Measurements from ENCODE around the gene NLRP7. TPM values are rescaled to one million over a fixed set of nuclear protein-coding genes. Genes with fewer than 3 reads are reported as not detected.

The NLRP7 gene
- total RNA-seq, 1 donor from 2014 or later: not detected

DNA sequence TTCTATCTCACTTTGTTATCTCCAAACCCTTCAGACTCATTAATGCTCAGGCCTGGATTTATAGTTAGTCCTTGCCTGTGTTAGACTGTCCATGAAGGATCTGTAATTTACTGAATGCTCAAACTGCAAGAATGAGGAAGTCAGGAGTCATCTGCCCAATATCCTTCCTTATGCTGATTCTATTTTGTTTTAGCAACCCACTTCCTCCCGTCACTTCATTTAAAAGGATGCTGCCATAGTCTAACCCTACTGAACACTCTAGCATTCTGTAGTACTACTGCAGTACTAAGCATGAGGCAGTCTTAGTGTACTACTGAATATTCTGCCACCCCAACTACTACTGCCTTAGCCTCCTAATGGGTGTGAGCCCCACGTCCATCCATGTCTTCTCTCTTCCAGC is 71.8 kb downstream of the NLRP7 start:
- H3K36me3 ChIP-seq (ENCODE audit: control insufficient read depth, insufficient read depth, low read length): no peaks in the 10 kb centered on the region
- no peak overlapping the region for H3K4me3 ChIP-seq (ENCODE audit: low read depth, low read length)
- DNase-seq (ENCODE audit: low read depth): no peak
- H3K27me3 ChIP-seq (ENCODE audit: control insufficient read depth, insufficient read depth, low read length): no peaks in the 10 kb centered on the region
- TF ChIP-seq, protein P1, sequence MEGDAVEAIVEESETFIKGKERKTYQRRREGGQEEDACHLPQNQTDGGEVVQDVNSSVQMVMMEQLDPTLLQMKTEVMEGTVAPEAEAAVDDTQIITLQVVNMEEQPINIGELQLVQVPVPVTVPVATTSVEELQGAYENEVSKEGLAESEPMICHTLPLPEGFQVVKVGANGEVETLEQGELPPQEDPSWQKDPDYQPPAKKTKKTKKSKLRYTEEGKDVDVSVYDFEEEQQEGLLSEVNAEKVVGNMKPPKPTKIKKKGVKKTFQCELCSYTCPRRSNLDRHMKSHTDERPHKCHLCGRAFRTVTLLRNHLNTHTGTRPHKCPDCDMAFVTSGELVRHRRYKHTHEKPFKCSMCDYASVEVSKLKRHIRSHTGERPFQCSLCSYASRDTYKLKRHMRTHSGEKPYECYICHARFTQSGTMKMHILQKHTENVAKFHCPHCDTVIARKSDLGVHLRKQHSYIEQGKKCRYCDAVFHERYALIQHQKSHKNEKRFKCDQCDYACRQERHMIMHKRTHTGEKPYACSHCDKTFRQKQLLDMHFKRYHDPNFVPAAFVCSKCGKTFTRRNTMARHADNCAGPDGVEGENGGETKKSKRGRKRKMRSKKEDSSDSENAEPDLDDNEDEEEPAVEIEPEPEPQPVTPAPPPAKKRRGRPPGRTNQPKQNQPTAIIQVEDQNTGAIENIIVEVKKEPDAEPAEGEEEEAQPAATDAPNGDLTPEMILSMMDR (IDR thresholded peaks at IDR 0.05; ENCODE audit: insufficient read depth, low read length, poor library complexity, severe bottlenecking): no peak

DNA sequence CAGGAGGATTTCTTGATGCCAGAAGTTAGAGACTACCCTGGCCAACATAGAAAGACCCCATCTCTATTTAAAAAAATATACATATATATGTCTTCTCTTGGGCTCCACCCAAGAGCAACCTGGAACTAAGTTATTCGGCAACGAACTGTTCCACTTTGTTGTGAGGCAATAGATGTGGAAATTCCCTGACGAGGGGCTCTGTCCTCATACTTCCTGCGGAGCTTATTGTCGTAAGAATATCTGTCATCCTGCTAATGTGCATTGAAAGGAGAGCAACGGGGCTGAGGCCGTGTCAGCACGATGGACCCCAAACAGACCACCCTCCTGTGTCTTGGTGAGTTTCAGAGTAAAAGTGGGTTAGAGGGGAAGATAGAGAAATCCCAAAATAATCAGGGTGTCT is 73.3 kb downstream of the NLRP7 start, which contains the start of gene FCAR:
TSS of gene FCAR (plus strand) at position 246 of the 400 bp plus-strand sequence. CDS start at position 301, 55 bp downstream.
- DNase-seq (ENCODE audit: low read depth): no peak
- TF ChIP-seq, protein P1 (IDR thresholded peaks at IDR 0.05; ENCODE audit: insufficient read depth, low read length, poor library complexity, severe bottlenecking): no peak
- H3K27me3 ChIP-seq (ENCODE audit: control insufficient read depth, insufficient read depth, low read length): no peaks in the 10 kb centered on the region

More for the DNA sequence above, 73.3 kb downstream of the NLRP7 start, which contains the start of gene FCAR:
- no peaks in the 10 kb centered on the region for H3K36me3 ChIP-seq (ENCODE audit: control insufficient read depth, insufficient read depth, low read length)
- no peak within 1 kb of the TSS for H3K4me3 ChIP-seq (ENCODE audit: low read depth, low read length)

Other genes starting within 250 kb of the NLRP7 start
- gene KIR3DL3, start 223.1 kb downstream of the NLRP7 start, total RNA-seq: not detected in 2 replicates
- gene KIR2DL3, start 209.0 kb downstream of the NLRP7 start, total RNA-seq: not detected in 2 replicates
- gene KIR2DL1, start 177.7 kb downstream of the NLRP7 start, total RNA-seq: not detected in 2 replicates
- gene KIR2DL4, start 143.9 kb downstream of the NLRP7 start, total RNA-seq: not detected in 2 replicates
- gene KIR3DL1, start 131.1 kb downstream of the NLRP7 start, total RNA-seq: not detected in 2 replicates
- gene KIR2DS4, start 114.9 kb downstream of the NLRP7 start, total RNA-seq: not detected in 2 replicates
- not detected in 2 replicates for gene KIR3DL2, start 97.1 kb downstream of the NLRP7 start, total RNA-seq
- gene FCAR, start 73.3 kb downstream of the NLRP7 start, total RNA-seq: not detected in 2 replicates
- gene NCR1, start 41.4 kb downstream of the NLRP7 start, total RNA-seq: not detected in 2 replicates
- gene NLRP2, start 18.8 kb upstream of the NLRP7 start, total RNA-seq: 27.5 and 32.5 TPM in 2 replicates
- gene GP6, start 90.7 kb upstream of the NLRP7 start, total RNA-seq: 0.33 TPM in 1 of 2 replicates, not detected in the other
- gene RDH13, start 115.6 kb upstream of the NLRP7 start, total RNA-seq: 16.6 and 23.4 TPM in 2 replicates
- gene EPS8L1, start 128.3 kb upstream of the NLRP7 start, total RNA-seq: 30.5 and 33.8 TPM in 2 replicates
- 62.9 and 94.8 TPM in 2 replicates for gene PPP1R12C, start 170.1 kb upstream of the NLRP7 start, total RNA-seq
- gene TNNT1, start 201.7 kb upstream of the NLRP7 start, total RNA-seq: 5.8 and 7.1 TPM in 2 replicates
- gene TNNI3, start 210.2 kb upstream of the NLRP7 start, total RNA-seq: 2.7 and 4.7 TPM in 2 replicates
- gene DNAAF3, start 219.1 kb upstream of the NLRP7 start, total RNA-seq: 0.21 and 1.3 TPM in 2 replicates
- 0.17 TPM in 1 of 2 replicates, not detected in the other for gene SYT5, start 232.8 kb upstream of the NLRP7 start, total RNA-seq

Measured in kidney epithelial cell (primary cell).